ENCODE measurements around the gene ATRIP. TPM values are rescaled to one million over a fixed set of nuclear protein-coding genes. Genes with fewer than 3 reads are reported as not detected.
"Not testable (repeated sequence)": the region's sequence is repeated elsewhere in the genome, so short reads cannot be mapped to it uniquely, and the experiment has no call there.

ATRIP gene
- total and polyA plus RNA-seq, 2 donors = 6.2 to 8.4 TPM

DNA sequence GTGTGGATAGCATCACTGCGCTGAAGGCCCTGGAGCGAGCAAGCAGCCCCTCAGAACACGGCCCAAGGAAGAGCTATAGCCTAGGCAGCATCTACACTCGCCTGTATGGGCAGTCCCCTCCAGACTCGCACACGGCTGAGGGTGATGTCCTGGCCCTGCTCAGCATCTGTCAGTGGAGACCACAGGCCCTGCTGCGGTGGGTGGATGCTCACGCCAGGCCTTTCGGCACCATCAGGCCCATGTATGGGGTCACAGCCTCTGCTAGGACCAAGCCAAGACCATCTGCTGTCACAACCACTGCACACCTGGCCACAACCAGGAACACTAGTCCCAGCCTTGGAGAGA lies 20.5 kb downstream of the ATRIP start:
- Histone ChIP-seq H3K36me3 (ENCODE audit: control insufficient read depth in 2 of 2, insufficient read depth in 2 of 2, low read length in 1 of 2) (peaks cover 36 to 40% of the 10 kb centered on the region in 2 donors), H3K27ac (ENCODE audit: low read depth in 1 of 2, low read length in 1 of 2) (peak overlapping the region; percentile 90 to 94), H3K4me3 (ENCODE audit: low read length in 2 of 2) (peak overlapping the region; percentile 53 to 59), H3K4me1 (ENCODE audit: control insufficient read depth in 2 of 2, insufficient read depth in 2 of 2, low read length in 2 of 2) (peaks cover 20 to 64% of the 10 kb centered on the region in 2 donors), H3K9me3 (ENCODE audit: control insufficient read depth in 2 of 2, insufficient read depth in 1 of 2, low read length in 1 of 2) (no peaks in the 10 kb centered on the region), H3K27me3 (ENCODE audit: control insufficient read depth in 2 of 2, insufficient read depth in 1 of 2, low read length in 1 of 2) (no peaks in the 10 kb centered on the region)
- WGBS = 93% methylated on average over 9 of the region's 9 CpGs
- no peak for DNase-seq (ENCODE audit: low read depth in 6 of 9, low spot score in 9 of 9)

DNA sequence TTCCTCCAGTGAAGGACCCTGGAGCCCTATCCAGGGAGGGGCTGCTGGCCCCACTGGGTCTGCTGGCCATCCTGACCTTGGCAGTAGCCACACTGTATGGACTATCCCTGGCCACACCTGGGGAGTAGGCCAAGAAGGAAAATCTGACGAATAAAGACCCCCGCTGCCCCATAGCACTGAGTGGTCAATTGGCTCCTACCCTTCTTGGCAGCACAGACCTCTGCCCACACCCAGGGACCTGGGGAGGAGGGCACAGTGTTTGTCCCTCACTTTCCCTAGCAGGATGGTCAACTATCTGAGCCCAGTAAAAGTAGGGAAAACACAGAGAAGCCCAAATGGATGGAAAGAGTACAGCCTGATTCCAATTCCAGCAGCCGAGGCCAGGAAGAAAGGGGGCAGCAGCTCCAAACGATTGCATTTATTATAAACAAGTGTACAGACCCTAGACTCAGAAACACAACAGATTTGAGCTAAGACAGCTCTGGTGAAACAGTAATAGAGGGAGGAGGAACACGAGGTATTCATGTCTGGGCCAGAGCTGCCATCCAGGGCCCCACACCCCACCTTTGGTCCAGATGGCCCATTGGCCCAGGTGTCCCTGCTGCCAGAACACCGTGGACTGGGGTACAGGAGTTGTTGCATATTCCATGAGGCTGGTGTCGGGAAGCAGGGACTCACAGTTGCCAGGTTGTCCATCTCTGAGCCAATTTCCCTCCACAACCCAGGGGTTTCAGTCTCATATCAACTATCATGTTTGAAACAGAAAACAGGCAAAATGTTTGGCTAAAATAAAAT lies 21.1 kb downstream of the ATRIP start:
- peak overlapping the region; percentile 46 to 47 for H3K27ac ChIP-seq (ENCODE audit: low read depth in 1 of 2, low read length in 1 of 2)
- H3K9me3 ChIP-seq (ENCODE audit: control insufficient read depth in 2 of 2, insufficient read depth in 1 of 2, low read length in 1 of 2) = no peaks in the 10 kb centered on the region
- no peak for DNase-seq (ENCODE audit: low read depth in 6 of 9, low spot score in 9 of 9)
- WGBS = 93% methylated on average over 7 of the region's 7 CpGs
- H3K4me3 ChIP-seq (ENCODE audit: low read length in 2 of 2) = no peak overlapping the region
- no peaks in the 10 kb centered on the region for H3K27me3 ChIP-seq (ENCODE audit: control insufficient read depth in 2 of 2, insufficient read depth in 1 of 2, low read length in 1 of 2)
- peaks cover 36 to 40% of the 10 kb centered on the region in 2 donors for H3K36me3 ChIP-seq (ENCODE audit: control insufficient read depth in 2 of 2, insufficient read depth in 2 of 2, low read length in 1 of 2)
- peaks cover 20 to 69% of the 10 kb centered on the region in 2 donors for H3K4me1 ChIP-seq (ENCODE audit: control insufficient read depth in 2 of 2, insufficient read depth in 2 of 2, low read length in 2 of 2)

DNA sequence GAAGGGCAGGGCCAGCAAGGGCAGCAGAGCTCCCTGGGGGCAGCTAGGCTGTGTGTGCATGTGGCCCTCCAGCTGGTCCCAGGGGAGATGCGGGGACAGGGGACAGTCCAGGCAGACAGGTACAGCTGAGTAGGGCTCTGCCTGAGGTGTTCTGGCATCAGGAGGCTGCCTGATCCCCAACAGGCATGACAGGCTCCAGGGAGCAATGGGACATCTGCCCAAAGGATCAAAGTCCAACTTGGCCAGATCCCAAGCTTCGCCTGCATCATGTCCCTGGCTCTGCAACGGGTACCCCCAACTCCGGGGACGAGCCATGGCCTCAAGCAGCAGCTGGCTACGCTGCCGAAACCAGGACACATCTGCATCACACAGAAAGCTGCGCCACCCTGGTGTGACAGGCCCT lies 21.8 kb downstream of the ATRIP start:
- Histone ChIP-seq H3K4me1 (ENCODE audit: control insufficient read depth in 2 of 2, insufficient read depth in 2 of 2, low read length in 2 of 2) (peaks cover 23 to 72% of the 10 kb centered on the region in 2 donors), H3K9me3 (ENCODE audit: control insufficient read depth in 2 of 2, insufficient read depth in 1 of 2, low read length in 1 of 2) (no peaks in the 10 kb centered on the region), H3K36me3 (ENCODE audit: control insufficient read depth in 2 of 2, insufficient read depth in 2 of 2, low read length in 1 of 2) (peaks cover 36 to 40% of the 10 kb centered on the region in 2 donors), H3K27me3 (ENCODE audit: control insufficient read depth in 2 of 2, insufficient read depth in 1 of 2, low read length in 1 of 2) (no peaks in the 10 kb centered on the region), H3K4me3 (ENCODE audit: low read length in 2 of 2) (no peak overlapping the region), H3K27ac (ENCODE audit: low read depth in 1 of 2, low read length in 1 of 2) (no peak overlapping the region)
- no peak for DNase-seq (ENCODE audit: low read depth in 6 of 9, low spot score in 9 of 9)
- 95% methylated on average over 8 of the region's 8 CpGs for WGBS

DNA sequence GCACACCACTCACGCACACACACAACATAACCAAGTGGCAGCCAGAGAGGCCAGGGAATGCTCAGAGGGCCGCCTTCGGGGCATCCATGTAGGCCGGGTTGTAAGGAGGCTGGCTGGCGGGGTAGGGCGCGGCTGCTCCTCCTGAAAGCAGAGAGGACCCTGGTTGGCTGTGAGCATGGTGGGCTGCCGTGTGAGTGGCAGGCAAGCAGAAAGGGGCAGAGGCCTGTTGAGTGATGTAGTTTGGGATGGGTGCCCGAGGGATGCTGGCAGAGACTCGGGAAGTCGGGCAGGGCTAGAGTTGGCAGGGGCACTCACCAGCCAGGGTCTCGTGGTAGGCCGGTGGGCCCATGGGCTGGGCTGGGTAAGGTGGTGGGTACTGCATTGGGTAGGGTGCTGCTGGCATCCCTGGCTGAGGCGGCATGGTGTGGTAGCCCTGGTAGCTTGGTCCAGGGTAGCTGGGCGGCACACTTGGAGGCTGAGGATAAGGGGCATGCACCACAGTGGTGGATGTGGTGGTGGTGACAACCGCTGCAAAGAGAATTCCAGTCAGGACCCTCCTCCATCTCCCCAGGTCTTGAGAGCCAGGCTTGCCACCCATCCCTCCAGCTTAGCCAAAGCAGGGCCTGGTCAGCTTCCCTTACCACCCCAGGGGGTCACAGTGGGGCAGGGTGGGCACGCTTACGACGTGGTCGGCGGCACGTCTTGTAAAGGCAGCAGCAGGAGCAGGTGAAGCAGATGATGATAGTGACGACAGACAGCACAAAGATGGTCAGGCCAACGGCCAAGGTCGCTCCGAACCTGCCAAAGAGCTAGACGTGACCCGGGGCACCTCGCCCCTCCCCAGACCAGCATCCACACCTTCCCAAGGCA lies 22.7 kb downstream of the ATRIP start:
- H3K27ac ChIP-seq (ENCODE audit: low read depth in 1 of 2, low read length in 1 of 2) = no peak overlapping the region
- DNase-seq (ENCODE audit: low read depth in 6 of 9, low spot score in 9 of 9) = no peak
- no peaks in the 10 kb centered on the region for H3K27me3 ChIP-seq (ENCODE audit: control insufficient read depth in 2 of 2, insufficient read depth in 1 of 2, low read length in 1 of 2)
- WGBS = 95% methylated on average over 29 of the region's 29 CpGs
- H3K36me3 ChIP-seq (ENCODE audit: control insufficient read depth in 2 of 2, insufficient read depth in 2 of 2, low read length in 1 of 2) = peaks cover 36 to 40% of the 10 kb centered on the region in 2 donors
- H3K4me1 ChIP-seq (ENCODE audit: control insufficient read depth in 2 of 2, insufficient read depth in 2 of 2, low read length in 2 of 2) = peaks cover 26 to 78% of the 10 kb centered on the region in 2 donors
- H3K4me3 ChIP-seq (ENCODE audit: low read length in 2 of 2) = no peak overlapping the region
- no peaks in the 10 kb centered on the region for H3K9me3 ChIP-seq (ENCODE audit: control insufficient read depth in 2 of 2, insufficient read depth in 1 of 2, low read length in 1 of 2)

DNA sequence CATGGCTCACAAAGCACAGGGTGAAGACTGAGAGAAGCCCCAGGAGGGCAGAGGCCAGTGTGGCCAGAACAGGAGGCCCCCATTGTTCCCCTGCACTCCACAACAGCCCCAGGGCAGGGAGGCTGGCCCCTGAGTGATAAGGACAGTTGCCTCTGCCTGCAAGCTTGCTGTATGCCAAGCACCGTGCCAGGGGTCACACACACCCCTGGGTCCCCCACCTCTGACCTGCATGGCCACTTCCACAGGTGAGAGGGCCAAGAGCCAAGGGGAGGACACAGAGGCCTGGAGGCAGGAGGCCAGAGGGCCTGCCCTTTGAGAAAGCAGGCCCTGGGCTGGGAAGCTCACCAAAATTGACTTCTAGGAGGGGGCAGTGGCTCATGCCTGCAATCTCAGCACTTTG lies 23.7 kb downstream of the ATRIP start:
- Histone ChIP-seq H3K27me3 (ENCODE audit: control insufficient read depth in 2 of 2, insufficient read depth in 1 of 2, low read length in 1 of 2) (no peaks in the 10 kb centered on the region), H3K4me3 (ENCODE audit: low read length in 2 of 2) (no peak overlapping the region), H3K27ac (ENCODE audit: low read depth in 1 of 2, low read length in 1 of 2) (peak overlapping the region in 1 of 2 donors; percentile 19), H3K36me3 (ENCODE audit: control insufficient read depth in 2 of 2, insufficient read depth in 2 of 2, low read length in 1 of 2) (peaks cover 36% of the 10 kb centered on the region in 2 donors), H3K4me1 (ENCODE audit: control insufficient read depth in 2 of 2, insufficient read depth in 2 of 2, low read length in 2 of 2) (peaks cover 26 to 75% of the 10 kb centered on the region in 2 donors), H3K9me3 (ENCODE audit: control insufficient read depth in 2 of 2, insufficient read depth in 1 of 2, low read length in 1 of 2) (no peaks in the 10 kb centered on the region)
- 81% methylated on average over 1 of the region's 1 CpG for WGBS
- no peak for DNase-seq (ENCODE audit: low read depth in 6 of 9, low spot score in 9 of 9)

DNA sequence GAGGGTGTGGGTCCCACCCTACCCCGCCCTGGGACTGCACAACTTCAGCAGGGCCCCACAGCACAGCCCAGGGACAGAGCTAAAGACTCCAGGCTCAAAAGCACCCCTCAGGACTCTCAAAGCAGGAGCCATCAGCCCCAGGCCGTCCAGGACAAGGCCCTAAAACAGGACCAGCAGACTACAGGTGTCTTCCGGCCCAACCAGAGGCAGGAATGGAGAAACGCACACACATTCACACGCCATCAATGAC lies 26.1 kb downstream of the ATRIP start:
- no peaks in the 10 kb centered on the region for H3K9me3 ChIP-seq (ENCODE audit: control insufficient read depth in 2 of 2, insufficient read depth in 1 of 2, low read length in 1 of 2)
- 2% methylated on average over 5 of the region's 5 CpGs for WGBS
- peak overlapping the region; percentile 60 to 62 for H3K4me3 ChIP-seq (ENCODE audit: low read length in 2 of 2)
- H3K36me3 ChIP-seq (ENCODE audit: control insufficient read depth in 2 of 2, insufficient read depth in 2 of 2, low read length in 1 of 2) = peaks cover 27 to 28% of the 10 kb centered on the region in 2 donors
- no peaks in the 10 kb centered on the region for H3K27me3 ChIP-seq (ENCODE audit: control insufficient read depth in 2 of 2, insufficient read depth in 1 of 2, low read length in 1 of 2)
- no peak for DNase-seq (ENCODE audit: low read depth in 6 of 9, low spot score in 9 of 9)
- peaks cover 15 to 59% of the 10 kb centered on the region in 2 donors for H3K4me1 ChIP-seq (ENCODE audit: control insufficient read depth in 2 of 2, insufficient read depth in 2 of 2, low read length in 2 of 2)
- H3K27ac ChIP-seq (ENCODE audit: low read depth in 1 of 2, low read length in 1 of 2) = peak overlapping the region; percentile 90 to 95

DNA sequence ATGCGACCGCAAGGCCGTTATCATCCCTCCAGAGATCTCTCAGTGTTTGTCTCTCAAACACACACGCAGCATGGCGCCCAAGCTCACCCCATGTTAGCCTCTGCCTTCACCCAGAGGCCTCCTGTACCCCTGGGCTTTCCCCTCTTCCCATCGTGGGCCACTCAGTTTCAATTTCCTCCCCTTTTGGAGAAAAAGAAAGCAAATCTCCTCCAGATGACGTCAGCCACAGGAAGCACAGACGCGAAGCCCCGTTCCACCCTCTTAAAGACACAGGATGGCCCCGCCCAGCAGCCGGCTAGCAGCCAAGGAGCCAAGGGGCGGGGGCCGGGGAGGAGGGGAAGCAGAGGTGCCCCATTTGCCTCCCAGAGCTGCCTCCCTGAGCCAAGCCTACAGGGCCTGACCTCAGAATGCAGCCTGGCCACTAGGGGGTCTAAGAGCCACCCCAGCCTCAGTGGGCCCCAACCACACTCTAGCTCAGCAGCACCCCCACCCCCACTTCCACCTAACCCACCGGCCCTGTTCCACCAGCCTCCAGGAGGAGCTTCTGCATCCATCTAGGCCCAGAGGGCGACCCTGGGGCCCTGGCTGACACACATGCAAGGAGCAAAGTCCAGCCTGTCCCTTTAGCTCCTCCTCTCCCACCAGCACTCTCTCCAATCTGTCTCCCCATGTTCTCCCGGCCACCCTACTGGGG lies 26.5 kb downstream of the ATRIP start:
- peaks cover 22 to 23% of the 10 kb centered on the region in 2 donors for H3K36me3 ChIP-seq (ENCODE audit: control insufficient read depth in 2 of 2, insufficient read depth in 2 of 2, low read length in 1 of 2)
- peaks cover 15 to 60% of the 10 kb centered on the region in 2 donors for H3K4me1 ChIP-seq (ENCODE audit: control insufficient read depth in 2 of 2, insufficient read depth in 2 of 2, low read length in 2 of 2)

DNA sequence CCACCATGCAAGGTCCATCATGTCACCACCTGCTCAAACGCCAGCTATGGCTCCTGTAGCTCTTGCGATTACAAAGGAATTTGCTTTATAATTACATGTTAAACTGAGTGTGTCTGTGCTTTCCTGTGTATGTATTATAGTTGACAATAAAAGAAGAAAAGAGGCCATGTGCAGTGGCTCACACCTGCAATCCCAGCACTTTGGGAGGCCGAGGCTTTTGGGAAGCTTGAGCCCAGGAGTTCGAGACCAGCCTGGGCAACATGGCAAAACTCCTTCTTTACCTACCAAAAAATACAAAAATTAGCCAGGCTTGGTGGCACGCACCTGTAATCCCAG lies 27.0 kb downstream of the ATRIP start:
- peak overlapping the region in 1 of 2 donors; percentile 60 for H3K4me3 ChIP-seq (ENCODE audit: low read length in 2 of 2)
- peaks cover 18% of the 10 kb centered on the region in 2 donors for H3K36me3 ChIP-seq (ENCODE audit: control insufficient read depth in 2 of 2, insufficient read depth in 2 of 2, low read length in 1 of 2)
- DNase-seq (ENCODE audit: low read depth in 6 of 9, low spot score in 9 of 9) = no peak
- WGBS = 95% methylated on average over 5 of the region's 5 CpGs
- H3K27me3 ChIP-seq (ENCODE audit: control insufficient read depth in 2 of 2, insufficient read depth in 1 of 2, low read length in 1 of 2) = no peaks in the 10 kb centered on the region
- peak overlapping the region; percentile 90 to 95 for H3K27ac ChIP-seq (ENCODE audit: low read depth in 1 of 2, low read length in 1 of 2)
- H3K4me1 ChIP-seq (ENCODE audit: control insufficient read depth in 2 of 2, insufficient read depth in 2 of 2, low read length in 2 of 2) = peaks cover 15 to 60% of the 10 kb centered on the region in 2 donors
- H3K9me3 ChIP-seq (ENCODE audit: control insufficient read depth in 2 of 2, insufficient read depth in 1 of 2, low read length in 1 of 2) = no peaks in the 10 kb centered on the region

More for the DNA sequence above, 26.5 kb downstream of the ATRIP start:
- Histone ChIP-seq H3K27ac (ENCODE audit: low read depth in 1 of 2, low read length in 1 of 2) (peak overlapping the region; percentile 90 to 95), H3K9me3 (ENCODE audit: control insufficient read depth in 2 of 2, insufficient read depth in 1 of 2, low read length in 1 of 2) (no peaks in the 10 kb centered on the region), H3K27me3 (ENCODE audit: control insufficient read depth in 2 of 2, insufficient read depth in 1 of 2, low read length in 1 of 2) (no peaks in the 10 kb centered on the region), H3K4me3 (ENCODE audit: low read length in 2 of 2) (peak overlapping the region; percentile 60 to 62)
- peak; percentile 84 to 98 (median 94) for DNase-seq (ENCODE audit: low read depth in 6 of 9, low spot score in 9 of 9)
- WGBS = 11% methylated on average over 17 of the region's 17 CpGs

DNA sequence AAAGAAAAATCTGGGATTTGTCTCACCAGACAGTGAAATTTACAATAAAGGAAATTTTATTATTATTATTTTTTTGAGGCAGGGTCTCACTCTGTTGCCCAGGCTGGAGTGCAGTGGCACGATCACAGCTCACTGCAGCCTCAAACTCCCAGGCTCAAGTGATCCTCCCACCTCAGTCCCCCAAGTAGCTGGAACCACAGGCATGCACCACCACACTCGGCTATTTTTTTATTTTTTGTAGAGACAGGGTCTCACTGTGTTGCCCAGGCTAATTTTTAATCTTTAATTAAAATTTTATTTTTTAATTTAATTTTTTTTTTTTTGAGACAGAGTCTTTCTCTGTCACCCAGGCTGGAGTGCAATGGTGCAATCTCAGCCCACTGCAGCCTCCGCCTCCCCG lies 27.5 kb downstream of the ATRIP start:
- 99% methylated on average over 4 of the region's 4 CpGs for WGBS
- DNase-seq (ENCODE audit: low read depth in 6 of 9, low spot score in 9 of 9) = not testable (repeated sequence)

More for the DNA sequence above, 27.5 kb downstream of the ATRIP start:
- not testable (repeated sequence) for H3K27me3 ChIP-seq (ENCODE audit: control insufficient read depth in 2 of 2, insufficient read depth in 1 of 2, low read length in 1 of 2); H3K4me3 ChIP-seq (ENCODE audit: low read length in 2 of 2); H3K9me3 ChIP-seq (ENCODE audit: control insufficient read depth in 2 of 2, insufficient read depth in 1 of 2, low read length in 1 of 2)
- peaks cover 18 to 63% of the 10 kb centered on the region in 2 donors for H3K4me1 ChIP-seq (ENCODE audit: control insufficient read depth in 2 of 2, insufficient read depth in 2 of 2, low read length in 2 of 2)
- peak overlapping the region in 1 of 2 donors; percentile 90 for H3K27ac ChIP-seq (ENCODE audit: low read depth in 1 of 2, low read length in 1 of 2)
- H3K36me3 ChIP-seq (ENCODE audit: control insufficient read depth in 2 of 2, insufficient read depth in 2 of 2, low read length in 1 of 2) = peaks cover 14% of the 10 kb centered on the region in 2 donors
